ENCODE data around the gene ATAD3B.
"Not testable (repeated sequence)": the region's sequence is repeated elsewhere in the genome, so short reads cannot be mapped to it uniquely, and the experiment has no call there.

DNA sequence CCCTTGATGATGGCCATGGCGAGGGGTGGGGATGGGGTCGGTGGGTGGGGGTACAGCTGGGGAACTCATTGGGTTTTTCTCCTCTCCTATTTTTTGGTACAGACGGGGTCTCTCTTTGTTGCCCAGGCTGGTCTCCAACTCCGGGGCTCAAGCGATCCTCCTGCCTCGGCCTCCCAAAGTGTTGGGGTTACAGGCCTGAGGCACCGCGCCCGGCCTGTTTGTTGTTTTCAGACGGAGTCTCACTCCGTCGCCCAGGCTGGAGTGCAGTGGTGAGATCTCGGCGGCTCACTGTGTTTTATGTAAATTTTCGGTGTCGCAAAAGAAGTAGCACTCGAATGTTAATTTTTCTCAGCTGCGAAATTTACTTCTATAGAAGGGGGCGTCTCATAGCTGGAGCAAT is 24.9 kb upstream of the ATAD3B start:
- TF ChIP-seq, protein P1, sequence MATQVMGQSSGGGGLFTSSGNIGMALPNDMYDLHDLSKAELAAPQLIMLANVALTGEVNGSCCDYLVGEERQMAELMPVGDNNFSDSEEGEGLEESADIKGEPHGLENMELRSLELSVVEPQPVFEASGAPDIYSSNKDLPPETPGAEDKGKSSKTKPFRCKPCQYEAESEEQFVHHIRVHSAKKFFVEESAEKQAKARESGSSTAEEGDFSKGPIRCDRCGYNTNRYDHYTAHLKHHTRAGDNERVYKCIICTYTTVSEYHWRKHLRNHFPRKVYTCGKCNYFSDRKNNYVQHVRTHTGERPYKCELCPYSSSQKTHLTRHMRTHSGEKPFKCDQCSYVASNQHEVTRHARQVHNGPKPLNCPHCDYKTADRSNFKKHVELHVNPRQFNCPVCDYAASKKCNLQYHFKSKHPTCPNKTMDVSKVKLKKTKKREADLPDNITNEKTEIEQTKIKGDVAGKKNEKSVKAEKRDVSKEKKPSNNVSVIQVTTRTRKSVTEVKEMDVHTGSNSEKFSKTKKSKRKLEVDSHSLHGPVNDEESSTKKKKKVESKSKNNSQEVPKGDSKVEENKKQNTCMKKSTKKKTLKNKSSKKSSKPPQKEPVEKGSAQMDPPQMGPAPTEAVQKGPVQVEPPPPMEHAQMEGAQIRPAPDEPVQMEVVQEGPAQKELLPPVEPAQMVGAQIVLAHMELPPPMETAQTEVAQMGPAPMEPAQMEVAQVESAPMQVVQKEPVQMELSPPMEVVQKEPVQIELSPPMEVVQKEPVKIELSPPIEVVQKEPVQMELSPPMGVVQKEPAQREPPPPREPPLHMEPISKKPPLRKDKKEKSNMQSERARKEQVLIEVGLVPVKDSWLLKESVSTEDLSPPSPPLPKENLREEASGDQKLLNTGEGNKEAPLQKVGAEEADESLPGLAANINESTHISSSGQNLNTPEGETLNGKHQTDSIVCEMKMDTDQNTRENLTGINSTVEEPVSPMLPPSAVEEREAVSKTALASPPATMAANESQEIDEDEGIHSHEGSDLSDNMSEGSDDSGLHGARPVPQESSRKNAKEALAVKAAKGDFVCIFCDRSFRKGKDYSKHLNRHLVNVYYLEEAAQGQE (IDR thresholded peaks at IDR 0.05; ENCODE audit: borderline replicate concordance) = not testable (repeated sequence)
- TF ChIP-seq POLR2AphosphoS5 (IDR thresholded peaks at IDR 0.05); MXI1 (conservative IDR thresholded peaks at IDR 0.05; ENCODE audit: poor library complexity, severe bottlenecking): not testable (repeated sequence)
